ENCODE measurements around the gene MYLK3.

DNA sequence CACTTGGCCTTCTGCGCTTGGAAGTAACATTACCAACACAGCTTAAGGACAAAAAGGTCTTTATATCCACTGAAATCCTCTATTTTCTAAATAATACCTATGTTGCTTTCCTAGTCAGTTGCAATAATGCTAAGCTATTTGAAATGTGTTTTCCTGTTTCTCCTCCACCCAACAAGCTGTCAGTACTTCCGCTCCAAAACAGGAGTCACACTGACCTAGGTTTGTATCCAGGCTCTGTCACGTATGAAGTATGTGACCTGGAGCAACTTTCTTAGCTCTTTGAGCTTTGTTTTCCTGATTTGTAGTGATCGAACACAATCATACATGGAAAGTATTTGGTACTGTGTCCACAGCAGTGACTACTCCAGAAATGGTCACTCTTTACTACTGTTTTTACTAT, 24.3 kb upstream of the MYLK3 start:
- TF ChIP-seq, protein P1, sequence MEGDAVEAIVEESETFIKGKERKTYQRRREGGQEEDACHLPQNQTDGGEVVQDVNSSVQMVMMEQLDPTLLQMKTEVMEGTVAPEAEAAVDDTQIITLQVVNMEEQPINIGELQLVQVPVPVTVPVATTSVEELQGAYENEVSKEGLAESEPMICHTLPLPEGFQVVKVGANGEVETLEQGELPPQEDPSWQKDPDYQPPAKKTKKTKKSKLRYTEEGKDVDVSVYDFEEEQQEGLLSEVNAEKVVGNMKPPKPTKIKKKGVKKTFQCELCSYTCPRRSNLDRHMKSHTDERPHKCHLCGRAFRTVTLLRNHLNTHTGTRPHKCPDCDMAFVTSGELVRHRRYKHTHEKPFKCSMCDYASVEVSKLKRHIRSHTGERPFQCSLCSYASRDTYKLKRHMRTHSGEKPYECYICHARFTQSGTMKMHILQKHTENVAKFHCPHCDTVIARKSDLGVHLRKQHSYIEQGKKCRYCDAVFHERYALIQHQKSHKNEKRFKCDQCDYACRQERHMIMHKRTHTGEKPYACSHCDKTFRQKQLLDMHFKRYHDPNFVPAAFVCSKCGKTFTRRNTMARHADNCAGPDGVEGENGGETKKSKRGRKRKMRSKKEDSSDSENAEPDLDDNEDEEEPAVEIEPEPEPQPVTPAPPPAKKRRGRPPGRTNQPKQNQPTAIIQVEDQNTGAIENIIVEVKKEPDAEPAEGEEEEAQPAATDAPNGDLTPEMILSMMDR (conservative IDR thresholded peaks at IDR 0.05; ENCODE audit: low read length) = no peak
- TF ChIP-seq EZH2phosphoT487 (IDR thresholded peaks at IDR 0.05; ENCODE audit: borderline replicate concordance, low read depth, low read length) = no peak
